ENCODE results near the gene ITGA4. TPM values are rescaled to one million over a fixed set of nuclear protein-coding genes. Genes with fewer than 3 reads are reported as not detected.
"Not testable (repeated sequence)": the region's sequence is repeated elsewhere in the genome, so short reads cannot be mapped to it uniquely, and the experiment has no call there.

Gene ITGA4
- total RNA-seq, 1 donor from 2014 or later, result 9.5 TPM

- H3K27me3 Mint-ChIP-seq, result peaks cover 9% of the 10 kb centered on the region
- no peak for TF ChIP-seq CTCF (conservative IDR thresholded peaks at IDR 0.05)
Measured at GRCh38 chr2:181440344-181440743, 16.8 kb upstream of the ITGA4 start.

GRCh38 chr2:181440919-181441318 is 16.3 kb upstream of the ITGA4 start:
- no peaks in the 10 kb centered on the region for H3K4me1 Mint-ChIP-seq (ENCODE audit: unreplicated experiment)
- H3K4me3 Mint-ChIP-seq, result no peak overlapping the region
- DNase-seq (ENCODE audit: extremely low spot score, unreplicated experiment), result no peak
- TF ChIP-seq CTCF (conservative IDR thresholded peaks at IDR 0.05), result no peak
- no peak overlapping the region for H3K27ac Mint-ChIP-seq
- H3K27me3 Mint-ChIP-seq, result peaks cover 9% of the 10 kb centered on the region
- H3K36me3 Mint-ChIP-seq, result no peaks in the 10 kb centered on the region
- no peaks in the 10 kb centered on the region for H3K9me3 Mint-ChIP-seq

More at GRCh38 chr2:181440344-181440743, 16.8 kb upstream of the ITGA4 start:
- H3K4me1 Mint-ChIP-seq (ENCODE audit: unreplicated experiment), result no peaks in the 10 kb centered on the region
- no peaks in the 10 kb centered on the region for H3K36me3 Mint-ChIP-seq
- DNase-seq (ENCODE audit: extremely low spot score, unreplicated experiment), result no peak
- H3K27ac Mint-ChIP-seq, result no peak overlapping the region
- H3K4me3 Mint-ChIP-seq, result no peak overlapping the region
- H3K9me3 Mint-ChIP-seq, result no peaks in the 10 kb centered on the region

- Mint-ChIP-seq H3K27me3 (peaks cover 9% of the 10 kb centered on the region), H3K4me3 (no peak overlapping the region), H3K36me3 (no peaks in the 10 kb centered on the region), H3K4me1 (ENCODE audit: unreplicated experiment) (no peaks in the 10 kb centered on the region), H3K27ac (no peak overlapping the region), H3K9me3 (no peaks in the 10 kb centered on the region)
- no peak for TF ChIP-seq CTCF (conservative IDR thresholded peaks at IDR 0.05)
- no peak for DNase-seq (ENCODE audit: extremely low spot score, unreplicated experiment)
Measured at GRCh38 chr2:181441670-181442069, 15.5 kb upstream of the ITGA4 start.

GRCh38 chr2:181444654-181445053 is 12.5 kb upstream of the ITGA4 start:
- Mint-ChIP-seq H3K4me1 (ENCODE audit: unreplicated experiment) (no peaks in the 10 kb centered on the region), H3K9me3 (no peaks in the 10 kb centered on the region), H3K27me3 (peaks cover 11% of the 10 kb centered on the region), H3K4me3 (no peak overlapping the region), H3K36me3 (no peaks in the 10 kb centered on the region), H3K27ac (no peak overlapping the region)
- DNase-seq (ENCODE audit: extremely low spot score, unreplicated experiment), result no peak
- TF ChIP-seq CTCF (conservative IDR thresholded peaks at IDR 0.05), result no peak

- H3K27me3 Mint-ChIP-seq, result peaks cover 6% of the 10 kb centered on the region
- DNase-seq (ENCODE audit: extremely low spot score, unreplicated experiment), result no peak
- no peak overlapping the region for H3K4me3 Mint-ChIP-seq
- H3K4me1 Mint-ChIP-seq (ENCODE audit: unreplicated experiment), result no peaks in the 10 kb centered on the region
- H3K9me3 Mint-ChIP-seq, result no peaks in the 10 kb centered on the region
- no peak for TF ChIP-seq CTCF (conservative IDR thresholded peaks at IDR 0.05)
- H3K27ac Mint-ChIP-seq, result no peak overlapping the region
- H3K36me3 Mint-ChIP-seq, result no peaks in the 10 kb centered on the region
Measured at GRCh38 chr2:181446985-181447384, 10.2 kb upstream of the ITGA4 start.

- H3K9me3 Mint-ChIP-seq; H3K4me1 Mint-ChIP-seq (ENCODE audit: unreplicated experiment); H3K4me3 Mint-ChIP-seq; H3K36me3 Mint-ChIP-seq; H3K27ac Mint-ChIP-seq; DNase-seq (ENCODE audit: extremely low spot score, unreplicated experiment): not testable (repeated sequence)
- H3K27me3 Mint-ChIP-seq, result peaks cover 16% of the 10 kb centered on the region
Measured at GRCh38 chr2:181449278-181449677, 7.9 kb upstream of the ITGA4 start.
